Heart right ventricle (tissue), 16 donors: ENCODE measurements around the gene PARD3. TPM values are rescaled to one million over a fixed set of nuclear protein-coding genes. Genes with fewer than 3 reads are reported as not detected.
"Not testable (repeated sequence)": the region's sequence is repeated elsewhere in the genome, so short reads cannot be mapped to it uniquely, and the experiment has no call there.

Experiments
- ATAC-seq, 8 donors: fragments of 200-7000 bp; cut with Tn5 transposase; one replicate each; pipeline ENCODE4 v1.9.1; 2020; ENCODE audit warnings: mild to moderate bottlenecking in 8 of 8, moderate library complexity in 8 of 8, moderate number of reproducible peaks in 1 of 8
- DNase-seq, 2 donors: peaks; one replicate each; pipeline ENCODE4 v3.0.0-alpha.2; 2020
- H3K27ac ChIP-seq, 10 donors: fragments of 200-600 bp; sonication (generic) in 2 of 10; one replicate each; pipeline versions ENCODE4 v1.5.0 to v1.8.0; 2020 to 2022; ENCODE audit warnings: mild to moderate bottlenecking in 3 of 10
- H3K27me3 ChIP-seq, 7 donors: fragments of 200-600 bp; one replicate each; pipeline ENCODE4 v1.8.0; 2021 to 2022; ENCODE audit warnings: mild to moderate bottlenecking in 2 of 7
- H3K36me3 ChIP-seq, 9 donors: fragments of 200-600 bp; sonication (generic) in 1 of 9; one replicate each; pipeline versions ENCODE4 v1.5.0 to v1.8.0; 2020 to 2022; ENCODE audit warnings: mild to moderate bottlenecking in 2 of 9
- H3K4me1 ChIP-seq, 9 donors: fragments of 200-600 bp; sonication (generic) in 1 of 9; one replicate each; pipeline versions ENCODE4 v1.5.0 to v1.8.0; 2020 to 2022; ENCODE audit warnings: mild to moderate bottlenecking in 4 of 9
- H3K4me3 ChIP-seq, 10 donors: fragments of 200-600 bp; sonication (generic) in 2 of 10; one replicate each; pipeline versions ENCODE4 v1.5.0 to v1.8.0; 2020 to 2022; ENCODE audit warnings: mild to moderate bottlenecking in 7 of 10, moderate library complexity in 2 of 10
- H3K9me3 ChIP-seq, 11 donors: fragments of 200-600 bp in 10 of 11; sonication (generic) in 2 of 11; one replicate each; pipeline versions ENCODE4 v1.5.0 to v1.8.0; 2013 to 2022; ENCODE audit warnings: mild to moderate bottlenecking in 2 of 11, control low read depth in 1 of 11, moderate library complexity in 1 of 11
- CTCF ChIP-seq, 9 donors: fragments of 200-600 bp; sonication (generic) in 2 of 9; IDR thresholded peaks; one replicate each; pipeline versions ENCODE4 v1.5.0 to v1.8.0; 2021 to 2022; ENCODE audit warnings: antibody characterized with exemption in 9 of 9, mild to moderate bottlenecking in 5 of 9, moderate library complexity in 1 of 9
- WGBS, 2 donors: extraction: QIAGEN DNeasy Blood & Tissue Kit; methylation state at CpG; one replicate each; pipeline ENCODE4 v1.1.7; 2013; ENCODE audit warnings: inconsistent platforms in 1 of 2; 5-methylcytosine and 5-hydroxymethylcytosine counted together
- intact Hi-C, 10 donors: fragments of 100-400 bp; cut with DNase I; formaldehyde crosslinking; loops; one replicate each; pipeline versions ENCODE4 v1.11.1 to v1.14.2; 2022
- polyA plus RNA-seq, 2 donors: library from polyadenylated mRNA; stranded (reverse); fragments of 200-250 nt; gene quantifications; one replicate each; pipeline ENCODE4 v1.2.3, GENCODE V29; 2013
- total RNA-seq, 10 donors: library from RNA; stranded (reverse); fragmentation: NEBNext Ultra II Directional in 3 of 10; extraction: Animal tissue kit (Norgen Biotek cat#: 25700) in 3 of 10; gene quantifications; one replicate each; pipeline versions ENCODE4 v1.2.1 to v1.2.4, GENCODE V29; 2021 to 2023
- donor health status: Arrhythmogenic right ventricular cardiomyopathy.
- donor health status: ischemic (EF 13 %, LVEDD 7.1; RV severe dilation, severe dysfunction).
- donor health status: healthy with polysubstance abuse.
- donor health status: DM: no; HTN: yes; CAD: no.
- donor health status: DM: no; HTN: no; CAD: no.
- donor health status: ischemic (EF 25% LVEDD 6.9; RV normal size, moderate dysfunction).
- donor health status: ischemic (EF 25% LVEDD 5.7; RV mildly dilated, moderate dysfunction).
- donor health status: healthy.
- donor health status: DM: yes; HTN: yes; CAD: no.
- donor health status: Ischemic cardiomyopathy.
- donor health status: ischemic (EF 35%, LVEDD 5.7; RV mildly dilated, moderate dysfunction).
- donor health status: nonischemic (EF 11% LVEDD 7.7; RV severe dilation, severe dysfunction).
- donor health status: DM: yes; HTN: yes; CAD: no.
- donor health status: PGD.
- donor health status: ischemic (EF 29% LVEDD 5.4; RV normal size, mild dysfunction).
- donor health status: nonischemic (EF 23%, LVEDD 6.1; RV moderate dilation, normal function).

Gene PARD3
- total and polyA plus RNA-seq, 12 donors = 19.7 to 41.8 (median 34.2) TPM

GRCh38 chr10:34360984-34361383 lies 454.1 kb downstream of the PARD3 start:
- 90 to 92% methylated on average over 3 of the region's 3 CpGs for WGBS, 2 donors
- no peak overlapping the region for H3K4me3 ChIP-seq
- DNase-seq (no peak), ATAC-seq (no peak)
- no peak overlapping the region for H3K27ac ChIP-seq
- no peak for TF ChIP-seq CTCF (IDR thresholded peaks at IDR 0.05)
- H3K36me3 ChIP-seq = peaks cover 0 to 37% (median 9%) of the 10 kb centered on the region in 9 donors
- intact Hi-C loops = no loop called here
- H3K27me3 ChIP-seq = no peaks in the 10 kb centered on the region
- no peaks in the 10 kb centered on the region for H3K9me3 ChIP-seq
- H3K4me1 ChIP-seq = no peaks in the 10 kb centered on the region

- Histone ChIP-seq H3K4me1 (no peaks in the 10 kb centered on the region), H3K27ac (no peak overlapping the region), H3K4me3 (no peak overlapping the region), H3K36me3 (peaks cover 0 to 37% (median 14%) of the 10 kb centered on the region in 9 donors), H3K27me3 (no peaks in the 10 kb centered on the region), H3K9me3 (no peaks in the 10 kb centered on the region)
- intact Hi-C loops = no loop called here
- WGBS, 2 donors = 93 to 96% methylated on average over 4 of the region's 4 CpGs
- DNase-seq (no peak), ATAC-seq (no peak)
- TF ChIP-seq CTCF (IDR thresholded peaks at IDR 0.05) = no peak
These were observed 455.7 kb downstream of the PARD3 start for GRCh38 chr10:34359435-34359813.

- no peaks in the 10 kb centered on the region for H3K9me3 ChIP-seq
- intact Hi-C loops = no loop called here
- no peak for ATAC-seq
- peaks cover 0 to 37% (median 14%) of the 10 kb centered on the region in 9 donors for H3K36me3 ChIP-seq
- no peak for TF ChIP-seq CTCF (IDR thresholded peaks at IDR 0.05)
- H3K4me1 ChIP-seq = no peaks in the 10 kb centered on the region
- WGBS, 2 donors = 89 to 96% methylated on average over 2 of the region's 2 CpGs
- no peak overlapping the region for H3K27ac ChIP-seq
- no peaks in the 10 kb centered on the region for H3K27me3 ChIP-seq
- no peak overlapping the region for H3K4me3 ChIP-seq
- no peak for DNase-seq
These were observed 456.2 kb downstream of the PARD3 start for GRCh38 chr10:34358729-34359434.

GRCh38 chr10:34356463-34356862 lies 458.6 kb downstream of the PARD3 start:
- H3K36me3 ChIP-seq = peaks cover 0 to 37% (median 14%) of the 10 kb centered on the region in 9 donors
- DNase-seq = no peak
- TF ChIP-seq CTCF (IDR thresholded peaks at IDR 0.05) = no peak
- H3K4me1 ChIP-seq = no peaks in the 10 kb centered on the region
- H3K4me3 ChIP-seq = no peak overlapping the region
- no peak overlapping the region for H3K27ac ChIP-seq
- intact Hi-C loops = no loop called here
- H3K9me3 ChIP-seq = no peaks in the 10 kb centered on the region
- no peak for ATAC-seq
- no peaks in the 10 kb centered on the region for H3K27me3 ChIP-seq

- H3K4me3 ChIP-seq, intact Hi-C loops, H3K27me3 ChIP-seq, H3K4me1 ChIP-seq, H3K27ac ChIP-seq, H3K9me3 ChIP-seq, ATAC-seq, DNase-seq: not testable (repeated sequence)
- WGBS, 2 donors = 85 to 93% methylated on average over 4 of the region's 4 CpGs
- peaks cover 0 to 20% (median 7%) of the 10 kb centered on the region in 9 donors for H3K36me3 ChIP-seq
These were observed 461.6 kb downstream of the PARD3 start for GRCh38 chr10:34353530-34353929.

DNA sequence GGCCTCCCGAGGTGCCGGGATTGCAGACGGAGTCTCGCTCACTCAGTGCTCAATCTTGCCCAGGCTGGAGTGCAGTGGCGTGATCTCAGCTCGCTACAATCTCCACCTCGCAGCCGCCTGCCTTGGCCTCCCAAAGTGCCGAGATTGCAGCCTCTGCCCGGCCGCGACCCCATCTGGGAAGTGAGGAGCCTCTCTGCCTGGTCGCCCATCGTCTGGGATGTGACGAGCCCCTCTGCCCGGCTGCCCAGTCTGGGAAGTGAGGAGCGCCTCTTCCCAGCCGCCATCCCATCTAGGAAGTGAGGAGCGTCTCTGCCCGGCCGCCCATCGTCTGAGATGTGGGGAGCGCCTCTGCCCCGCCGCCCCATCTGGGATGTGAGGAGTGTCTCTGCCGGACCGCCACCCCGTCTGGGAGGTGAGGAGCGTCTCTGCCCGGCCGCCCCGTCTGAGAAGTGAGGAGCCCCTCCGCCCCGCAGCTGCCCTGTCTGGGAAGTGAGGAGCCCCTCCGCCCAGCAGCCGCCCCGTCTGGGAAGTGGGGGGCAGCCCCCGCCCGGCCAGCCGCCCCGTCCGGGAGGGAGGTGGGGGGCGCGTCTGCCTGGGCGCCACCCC lies 462.4 kb downstream of the PARD3 start:
- H3K9me3 ChIP-seq, H3K27me3 ChIP-seq, H3K4me1 ChIP-seq, intact Hi-C loops, DNase-seq, H3K4me3 ChIP-seq, H3K27ac ChIP-seq, ATAC-seq: not testable (repeated sequence)
- peaks cover 0 to 20% (median 0%) of the 10 kb centered on the region in 9 donors for H3K36me3 ChIP-seq
- 95 to 97% methylated on average over 35 to 43 of the region's 45 CpGs for WGBS, 2 donors
